Posterior vena cava (tissue), 2 donors: Measurements from ENCODE around the gene CACTIN. TPM values are rescaled to one million over a fixed set of nuclear protein-coding genes. Genes with fewer than 3 reads are reported as not detected.

Experiments
- total RNA-seq, 2 donors: library from RNA; stranded (reverse); fragmentation: NEBNext Ultra II Directional; extraction: Animal tissue kit (Norgen Biotek cat#: 25700); gene quantifications; one replicate each; pipeline ENCODE4 v1.2.1, GENCODE V29; 2021
- donor health status: DM: yes; HTN: yes; CAD: no.
- donor health status: DM: yes; HTN: yes; CAD: no.

Gene CACTIN
- total RNA-seq, 2 donors from 2014 or later, result 13.0 to 17.0 TPM

Other genes with a start within 250 kb of the CACTIN start
- not detected for gene SMIM24, start 146.3 kb downstream of the CACTIN start, total RNA-seq
- gene SMIM44, start 143.3 kb downstream of the CACTIN start, total RNA-seq, result not detected
- 10 to 100 TPM; 10.1 to 10.7 TPM for gene DOHH, start 126.1 kb downstream of the CACTIN start, total RNA-seq
- 10 to 100 TPM; 29.0 to 29.5 TPM for gene FZR1, start 120.5 kb downstream of the CACTIN start, total RNA-seq
- 1 to 10 TPM in 1 of 2 donors, under 1 TPM in 1; 0.90 to 2.6 TPM for gene TEKTIP1, start 87.6 kb downstream of the CACTIN start, total RNA-seq
- gene MFSD12, start 69.2 kb downstream of the CACTIN start, total RNA-seq, result 10 to 100 TPM; 49.6 to 52.7 TPM
- gene HMG20B, start 53.8 kb downstream of the CACTIN start, total RNA-seq, result 100 to 1,000 TPM in 1 of 2 donors, 10 to 100 TPM in 1; 96.8 to 111 TPM
- gene GIPC3, start 41.3 kb downstream of the CACTIN start, total RNA-seq, result 10 to 100 TPM; 13.9 to 14.6 TPM
- 10 to 100 TPM; 46.9 to 49.6 TPM for gene TBXA2R, start 19.9 kb downstream of the CACTIN start, total RNA-seq
- gene PIP5K1C, start 73.7 kb upstream of the CACTIN start, total RNA-seq, result 10 to 100 TPM; 80.9 to 85.4 TPM
- gene TJP3, start 81.6 kb upstream of the CACTIN start, total RNA-seq, result under 1 TPM in 1 of 2 donors, not detected in 1; 0.10 TPM
- gene APBA3, start 134.9 kb upstream of the CACTIN start, total RNA-seq, result 10 to 100 TPM; 10.5 to 13.1 TPM
- gene MRPL54, start 135.9 kb upstream of the CACTIN start, total RNA-seq, result 10 to 100 TPM; 45.3 to 58.8 TPM
- not detected for gene RAX2, start 145.4 kb upstream of the CACTIN start, total RNA-seq
- gene MATK, start 159.6 kb upstream of the CACTIN start, total RNA-seq, result 1 to 10 TPM; 1.1 to 2.8 TPM
- not detected for gene ZFR2, start 242.2 kb upstream of the CACTIN start, total RNA-seq